NCI-H2196 treated with DMSO at 0.1 percent for 48 hours (cell line): Measurements from ENCODE around the gene SCARF2.
"Not testable (repeated sequence)": the region's sequence is repeated elsewhere in the genome, so short reads cannot be mapped to it uniquely, and the experiment has no call there.

Experiments
- DNase-seq: peaks from one replicate; lab custom pipeline; 2025; ENCODE audit not compliant: unreplicated experiment; lab: John Stamatoyannopoulos, UW

SCARF2 gene

GRCh38 chr22:20428496-20429253 lies 8.9 kb downstream of the SCARF2 start:
- DNase-seq = no peak

DNA sequence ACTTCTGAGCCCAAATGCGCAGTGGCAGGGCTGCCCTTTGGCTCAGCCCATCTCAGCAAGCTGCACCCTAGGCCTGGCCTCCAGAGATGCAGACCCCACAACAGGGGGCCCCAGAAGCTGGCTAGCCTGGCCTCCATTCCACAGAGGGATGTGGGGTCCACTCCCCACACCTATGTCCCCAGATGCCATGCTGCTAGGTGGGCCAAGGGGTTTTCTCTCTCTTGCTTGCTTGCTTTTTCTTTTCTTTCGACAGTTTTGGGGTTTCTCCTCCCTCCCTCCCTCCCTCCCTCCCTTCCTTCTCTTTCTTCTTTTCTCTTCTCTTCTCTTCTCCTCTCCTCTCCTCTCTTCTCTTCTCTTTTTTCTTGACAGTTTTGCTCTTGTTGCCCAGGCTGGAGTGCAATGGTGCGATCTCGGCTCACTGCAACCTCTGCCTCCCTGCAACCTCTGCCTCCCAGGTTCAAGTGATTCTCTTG lies 9.6 kb downstream of the SCARF2 start:
- no peak for DNase-seq

GRCh38 chr22:20427104-20427944 lies 10.3 kb downstream of the SCARF2 start:
- no peak for DNase-seq

DNA sequence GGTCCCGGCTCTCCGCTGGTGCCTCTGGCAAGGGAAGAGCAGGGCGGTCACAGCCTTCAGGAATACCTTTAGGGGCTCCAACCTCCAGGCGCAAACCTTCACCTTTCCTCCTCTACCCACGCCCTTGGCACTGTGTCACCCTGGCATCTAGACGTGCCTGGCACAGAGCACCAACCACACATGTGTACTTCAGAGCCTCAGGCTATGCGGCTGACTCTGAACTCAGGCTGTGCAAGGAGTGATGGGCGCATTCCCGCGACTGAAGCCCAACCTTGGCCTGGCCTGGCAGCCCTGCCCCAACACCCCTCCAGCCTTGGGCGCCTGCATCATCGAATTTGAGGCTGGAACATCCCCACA lies 11.4 kb downstream of the SCARF2 start:
- DNase-seq = no peak

- no peak for DNase-seq
Observed at GRCh38 chr22:20425566-20426258, 11.9 kb downstream of the SCARF2 start.

DNA sequence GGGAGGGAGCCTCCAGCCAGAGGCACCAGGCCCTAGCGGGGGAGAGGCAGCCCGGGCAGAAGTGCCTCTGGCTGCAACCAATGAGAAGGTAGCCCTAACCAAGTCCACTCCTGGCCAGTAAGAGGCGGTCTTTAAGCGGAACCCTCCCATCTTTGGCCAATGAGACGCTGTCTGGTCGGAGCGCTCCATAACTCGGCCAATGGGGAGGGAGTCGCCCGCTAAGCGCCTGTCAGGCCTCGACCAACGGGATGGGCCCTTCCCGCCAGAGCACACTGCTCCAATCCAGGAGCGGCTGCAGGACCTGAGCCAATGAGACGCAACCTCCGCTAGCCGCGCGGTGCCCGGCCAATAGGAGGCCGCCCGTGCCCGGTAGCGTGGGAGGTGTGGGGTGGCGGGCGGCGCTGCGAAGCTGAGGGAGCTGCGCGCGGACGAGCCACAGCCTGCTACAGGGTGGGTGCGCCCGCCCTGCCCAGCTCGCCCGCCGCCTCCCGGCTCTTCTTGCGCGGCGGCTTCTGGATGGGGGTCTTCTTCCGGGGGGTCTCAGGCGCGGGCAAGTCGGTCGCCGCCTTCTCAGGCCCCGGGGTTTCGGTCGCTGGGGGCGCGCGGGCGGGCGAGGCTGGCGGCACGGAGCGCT lies 12.6 kb downstream of the SCARF2 start:
- DNase-seq = no peak

GRCh38 chr22:20424568-20424931 lies 13.1 kb downstream of the SCARF2 start:
- no peak for DNase-seq

GRCh38 chr22:20423906-20424551 lies 13.6 kb downstream of the SCARF2 start:
- no peak for DNase-seq

DNA sequence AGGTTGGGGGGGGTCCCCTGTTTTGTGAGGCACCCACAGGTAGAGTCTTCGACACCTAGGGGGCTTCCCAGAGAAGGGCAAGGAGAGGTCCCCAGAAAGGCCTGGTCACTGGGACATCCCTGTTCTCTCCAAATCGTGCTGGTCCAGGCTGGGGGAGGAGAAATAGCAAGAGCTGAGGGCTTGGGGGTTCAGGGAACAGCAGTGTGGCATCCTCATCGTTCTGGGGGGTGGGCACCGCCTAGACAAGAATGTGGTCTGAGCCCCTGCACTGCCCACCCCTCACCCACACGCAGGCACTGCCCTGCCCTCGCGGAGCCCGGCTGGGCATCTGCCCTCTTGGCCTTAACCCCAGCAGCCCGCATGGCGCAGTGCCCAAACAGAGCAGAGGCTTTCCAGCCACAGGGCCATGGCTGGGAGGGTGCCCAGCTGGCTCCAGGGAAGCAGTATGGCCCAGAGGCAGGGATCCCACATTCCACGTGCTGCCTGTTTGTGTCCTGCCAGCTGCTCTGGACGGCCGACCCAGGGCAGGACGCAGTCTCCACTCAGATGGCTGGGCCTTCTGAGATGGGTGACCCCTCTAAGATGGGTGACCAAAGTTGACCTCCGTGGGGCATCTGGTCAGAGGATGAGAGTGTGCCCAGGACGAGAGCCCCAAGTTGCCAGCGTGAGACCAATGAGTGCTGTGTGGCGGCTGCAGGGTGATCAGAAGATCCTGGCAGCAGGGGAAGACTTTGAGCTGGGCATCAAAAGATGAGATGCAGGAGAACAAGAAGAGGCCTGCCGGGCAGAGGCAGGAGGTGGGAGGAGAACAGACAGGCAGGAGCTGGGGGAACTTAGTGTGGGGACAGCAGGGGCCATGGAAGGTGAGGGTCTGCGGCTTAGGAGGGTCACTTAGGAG lies 14.4 kb downstream of the SCARF2 start:
- DNase-seq = no peak

GRCh38 chr22:20422271-20423007 lies 15.2 kb downstream of the SCARF2 start:
- DNase-seq = no peak

DNA sequence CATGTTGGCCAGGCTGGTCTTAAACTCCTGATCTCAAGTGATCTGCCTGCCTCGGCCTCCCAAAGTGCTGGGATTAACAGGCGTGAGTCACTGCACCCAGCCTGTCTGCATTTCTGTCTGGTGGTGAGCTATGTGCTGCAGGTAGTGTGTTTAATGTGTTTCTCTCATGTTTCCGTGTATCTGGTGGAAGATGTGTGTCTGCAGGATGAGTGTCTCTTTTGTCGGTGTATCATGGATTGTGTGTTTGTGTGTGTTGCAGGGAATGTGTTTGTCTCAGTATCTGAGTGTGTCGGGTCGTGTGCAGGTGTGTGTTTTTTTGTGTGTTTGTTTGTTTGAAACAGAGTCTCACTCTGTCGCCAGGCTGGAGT lies 16.1 kb downstream of the SCARF2 start:
- DNase-seq = no peak

DNA sequence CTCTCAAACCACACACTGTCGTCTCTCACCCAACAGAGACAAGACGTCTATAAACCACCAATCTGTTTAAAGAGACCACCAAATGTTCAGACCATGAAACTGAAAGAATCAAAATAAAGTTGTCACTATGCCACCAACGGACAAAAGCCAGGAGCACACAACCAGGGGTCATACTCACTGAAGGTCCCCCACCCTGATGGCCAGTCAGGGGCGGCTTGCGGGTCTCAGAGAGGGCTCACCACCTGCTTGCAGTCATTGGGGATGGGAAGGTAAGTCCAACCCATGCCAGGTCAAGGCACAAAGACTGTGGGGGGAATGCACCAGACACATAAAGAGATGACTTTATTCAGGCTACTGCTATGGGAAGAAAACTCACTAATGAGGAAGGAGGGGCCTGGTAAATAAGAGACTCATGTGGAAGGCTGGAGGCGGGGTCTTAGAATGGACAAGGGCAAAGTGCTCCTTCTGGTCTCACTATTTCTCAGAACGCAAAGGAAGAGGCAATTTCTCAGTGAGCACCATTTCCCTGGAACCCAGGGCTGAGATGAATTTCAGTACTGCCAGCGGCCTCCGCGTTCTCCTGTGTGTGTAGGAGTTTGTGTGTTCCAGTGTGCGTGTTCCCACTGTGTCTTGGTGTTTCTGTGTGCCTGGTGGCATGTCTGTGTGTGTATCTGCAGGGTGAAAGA lies 17.3 kb downstream of the SCARF2 start:
- DNase-seq = no peak

DNA sequence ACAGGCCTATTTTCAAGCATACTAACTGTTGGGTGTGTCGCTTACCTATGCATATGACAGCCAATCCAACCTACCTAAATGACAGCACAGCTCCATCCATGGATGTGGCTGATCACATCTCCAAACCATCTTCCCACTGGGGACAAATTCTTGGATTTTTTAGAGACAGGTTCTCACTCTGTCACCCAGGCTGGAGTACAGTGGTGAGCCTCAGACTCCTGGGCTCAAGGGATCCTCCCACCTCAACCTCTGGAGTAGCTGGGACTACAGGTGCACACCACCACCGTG lies 18.0 kb downstream of the SCARF2 start:
- no peak for DNase-seq

DNA sequence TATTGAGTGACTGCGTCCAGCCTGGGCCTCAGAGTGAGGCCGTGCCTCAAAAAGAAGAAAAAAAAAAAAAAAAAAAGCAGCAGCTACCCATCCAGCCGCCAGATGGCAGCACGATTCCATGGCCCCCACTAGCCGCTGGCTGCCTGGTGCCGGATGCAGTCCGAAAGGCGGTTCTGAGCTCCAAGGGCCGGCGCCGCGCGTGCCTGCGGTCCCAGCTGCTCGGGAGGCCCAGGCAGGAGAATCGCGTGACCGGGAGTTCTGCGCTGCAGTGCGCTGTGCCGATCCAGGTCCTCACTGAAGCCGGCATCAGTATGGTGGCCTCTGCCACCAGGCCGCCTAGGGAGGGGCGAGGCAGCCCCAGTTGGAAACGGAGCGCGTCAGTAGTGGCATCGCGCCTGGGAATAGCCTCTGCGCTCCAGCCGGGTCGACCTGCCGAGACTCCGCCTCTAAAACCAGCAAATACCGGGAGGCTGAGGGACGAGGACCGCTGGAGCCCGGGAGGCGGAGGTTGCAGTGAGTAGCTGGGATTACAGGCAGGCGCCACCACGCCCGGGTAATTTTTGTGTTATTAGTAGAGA lies 19.3 kb downstream of the SCARF2 start:
- DNase-seq = peak; percentile 50

DNA sequence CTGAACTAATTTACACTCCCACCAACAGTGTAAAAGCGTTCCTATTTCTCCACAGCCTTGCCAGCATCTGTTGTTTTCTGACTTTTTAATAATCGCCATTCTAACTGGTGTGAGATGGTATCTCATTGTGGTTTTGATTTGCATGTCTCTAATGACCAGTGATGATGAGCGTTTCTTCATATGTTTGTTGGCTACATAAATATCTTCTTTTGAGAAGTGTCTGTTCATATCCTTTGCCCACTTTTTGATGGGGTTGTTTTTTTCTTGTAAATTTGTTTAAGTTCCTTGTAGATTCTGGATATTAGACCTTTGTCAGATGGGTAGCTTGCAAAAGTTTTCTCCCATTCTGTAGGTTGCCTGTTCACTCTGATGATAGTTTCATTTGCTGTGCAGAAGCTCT lies 21.9 kb downstream of the SCARF2 start:
- DNase-seq = not testable (repeated sequence)

- not testable (repeated sequence) for DNase-seq
Observed at GRCh38 chr22:20415241-20415640, 22.4 kb downstream of the SCARF2 start.

- no peak for DNase-seq
Observed at GRCh38 chr22:20414450-20414849, 23.2 kb downstream of the SCARF2 start.

- no peak for DNase-seq
Observed at GRCh38 chr22:20414059-20414440, 23.6 kb downstream of the SCARF2 start.
